GM12878 (cell line): Measurements from ENCODE around the gene DMD. TPM values are rescaled to one million over a fixed set of nuclear protein-coding genes. Genes with fewer than 3 reads are reported as not detected.

Experiments
- ATAC-seq: fragments of 200-7000 bp; cut with Tn5 transposase; 3 replicates; pipeline ENCODE4 v1.9.1; 2020; ENCODE audit warnings: mild to moderate bottlenecking, moderate library complexity
- BruUV-seq: library from RNA; stranded (reverse); fragments of 400-500 nt; replicated peaks from 2 replicates; lab custom pipeline; 2021; lab: Mats Ljungman, UMichigan
- CTCF ChIA-PET: fragments of 300-600 bp; sonication (Branson Sonifier 250); formaldehyde crosslinking; extraction: SDS; loops from one replicate; lab custom pipeline; 2021; ENCODE audit warnings: inconsistent platforms; lab: Yijun Ruan, JAX
- POLR2A ChIA-PET: fragments of 350-600 bp; formaldehyde crosslinking; extraction: SDS; loops from one replicate; lab custom pipeline; 2021; ENCODE audit warnings: inconsistent platforms; lab: Charles Lee
- RAD21 ChIA-PET: fragments of 300-600 bp; sonication (Branson Sonifier 250); formaldehyde crosslinking; loops from one replicate; lab custom pipeline; 2023; ENCODE audit warnings: antibody characterized with exemption; ENCODE audit not compliant: unreplicated experiment; lab: Charles Lee
- SMC1A ChIA-PET: fragments of 300-600 bp; sonication (Branson Sonifier 250); formaldehyde crosslinking; loops from one replicate; lab custom pipeline; 2023; ENCODE audit not compliant: unreplicated experiment, uncharacterized antibody; lab: Charles Lee
- DNase-seq: peaks from one replicate; pipeline ENCODE4 v3.0.0-alpha.2; 2011; ENCODE audit warnings: low read depth, low spot score
- FAIRE-seq: peaks from 3 replicates; lab custom pipeline; 2011; peaks lifted over from hg19 to GRCh38; lab: Jason Lieb, UNC
- H2AFZ ChIP-seq: 2 replicates; pipeline ENCODE4 v1.6.0; 2011; ENCODE audit warnings: low read depth, low read length, control low read depth; ENCODE audit not compliant: control insufficient read depth
- H3K27ac ChIP-seq: 2 replicates; pipeline ENCODE4 v1.5.1; 2011; ENCODE audit warnings: control low read depth; ENCODE audit not compliant: control insufficient read depth, insufficient read depth
- H3K27me3 ChIP-seq, 2 experiments: replicated peaks in 1 of 2; 2 replicates each; pipeline versions ENCODE4 v1.6.0 to v1.6.1; 2011; ENCODE audit warnings: low read length in 1 of 2; ENCODE audit not compliant: control insufficient read depth in 2 of 2, insufficient read depth in 2 of 2
- H3K36me3 ChIP-seq, 2 experiments: 2 replicates each; pipeline ENCODE4 v1.5.1; 2011; ENCODE audit warnings: low read length in 1 of 2; ENCODE audit not compliant: control insufficient read depth in 2 of 2, insufficient read depth in 2 of 2
- H3K4me1 ChIP-seq: 2 replicates; pipeline ENCODE4 v1.6.1; 2011; ENCODE audit warnings: mild to moderate bottlenecking, low read length, moderate library complexity, mixed read lengths; ENCODE audit not compliant: control insufficient read depth, insufficient read depth
- H3K4me2 ChIP-seq: 2 replicates; pipeline ENCODE4 v1.6.0; 2011; ENCODE audit warnings: control low read depth; ENCODE audit not compliant: control insufficient read depth, insufficient read depth
- H3K4me3 ChIP-seq: fragments of 200-600 bp; sonication (generic); 2 replicates; pipeline ENCODE4 v1.5.1; 2016
- H3K79me2 ChIP-seq: 2 replicates; pipeline ENCODE4 v1.6.0; 2011; ENCODE audit warnings: low read length; ENCODE audit not compliant: control insufficient read depth, insufficient read depth
- H3K9ac ChIP-seq: 2 replicates; pipeline ENCODE4 v1.8.0; 2011; ENCODE audit warnings: low read length, control low read depth, mixed read lengths; ENCODE audit not compliant: control insufficient read depth, insufficient read depth
- H3K9me3 ChIP-seq: replicated peaks from 3 replicates; pipeline ENCODE4 v1.5.1; 2011; ENCODE audit warnings: mild to moderate bottlenecking, low read length; ENCODE audit not compliant: control insufficient read depth, insufficient read depth
- H4K20me1 ChIP-seq: 2 replicates; pipeline ENCODE4 v1.6.0; 2011; ENCODE audit not compliant: control insufficient read depth, insufficient read depth
- BHLHE40 ChIP-seq, 2 experiments: fragments of 450-650 bp in 1 of 2; IDR thresholded peaks; 2 replicates each; pipeline ENCODE4 v1.6.1; 2011 to 2017; ENCODE audit warnings: low read depth in 2 of 2, borderline replicate concordance in 1 of 2, improper control_type of control experiment in 1 of 2, low read length in 1 of 2, mild to moderate bottlenecking in 1 of 2
- FOXM1 ChIP-seq: IDR thresholded peaks from 2 replicates; pipeline ENCODE4 v1.6.1; 2012; ENCODE audit warnings: low read depth, mild to moderate bottlenecking, inconsistent platforms, low read length, moderate library complexity
- GATAD2B ChIP-seq: fragments of 450-650 bp; conservative IDR thresholded peaks from 2 replicates; pipeline ENCODE4 v1.6.1; 2017; ENCODE audit warnings: low read depth, mild to moderate bottlenecking, moderate library complexity
- MXI1 ChIP-seq: fragments of 150-350 bp; IDR thresholded peaks from 2 replicates; pipeline ENCODE4 v1.6.1; 2011; ENCODE audit warnings: low read depth, mild to moderate bottlenecking, inconsistent platforms, low read length, improper control_type of control experiment
- MYB ChIP-seq: fragments of 150-350 bp; IDR thresholded peaks from 2 replicates; pipeline ENCODE4 v1.6.1; 2014; ENCODE audit warnings: mild to moderate bottlenecking, low read depth, low read length, borderline replicate concordance
- NR2F1 ChIP-seq: fragments of 450-650 bp; conservative IDR thresholded peaks from 2 replicates; pipeline ENCODE4 v1.6.1; 2017; ENCODE audit warnings: mild to moderate bottlenecking
- NRF1 ChIP-seq: conservative IDR thresholded peaks from 2 replicates; pipeline ENCODE4 v1.6.1; 2011; ENCODE audit warnings: mild to moderate bottlenecking, low read depth, low read length, improper control_type of control experiment
- PAX8 ChIP-seq: fragments of 450-650 bp; IDR thresholded peaks from 2 replicates; pipeline ENCODE4 v1.6.1; 2017; ENCODE audit warnings: mild to moderate bottlenecking, moderate library complexity
- RCOR1 ChIP-seq: conservative IDR thresholded peaks from 2 replicates; pipeline ENCODE4 v1.6.1; 2012; ENCODE audit warnings: low read depth, low read length, improper control_type of control experiment
- RELA ChIP-seq: fragments of 450-650 bp; IDR thresholded peaks from 2 replicates; pipeline ENCODE4 v1.8.0; 2014; ENCODE audit warnings: borderline replicate concordance; ENCODE audit not compliant: partially characterized antibody
- SIN3A ChIP-seq: IDR thresholded peaks from 2 replicates; pipeline ENCODE4 v1.6.1; 2012; ENCODE audit warnings: low read depth, low read length, improper control_type of control experiment
- SIX5 ChIP-seq: IDR thresholded peaks from 2 replicates; pipeline ENCODE4 v1.6.1; 2011; ENCODE audit warnings: mild to moderate bottlenecking, low read depth, low read length, moderate library complexity; ENCODE audit not compliant: severe bottlenecking
- SREBF2 ChIP-seq: IDR thresholded peaks from 2 replicates; pipeline ENCODE4 v1.6.1; 2012; ENCODE audit warnings: mild to moderate bottlenecking, low read length
- TBL1XR1 ChIP-seq: IDR thresholded peaks from 2 replicates; pipeline ENCODE4 v1.6.1; 2012; ENCODE audit warnings: low read depth, low read length, improper control_type of control experiment
- YY1 ChIP-seq: IDR thresholded peaks from 2 replicates; pipeline ENCODE4 v1.6.1; 2011; ENCODE audit warnings: low read depth, mild to moderate bottlenecking, low read length
- ZNF207 ChIP-seq: fragments of 450-650 bp; IDR thresholded peaks from 2 replicates; pipeline ENCODE4 v1.6.1; 2014; ENCODE audit warnings: antibody characterized with exemption, mild to moderate bottlenecking, borderline replicate concordance
- WGBS: methylation state at CpG from one replicate; pipeline ENCODE4 v1.1.6; 2016; ENCODE audit warnings: low lambda C conversion rate; ENCODE audit not compliant: insufficient replicate concordance, insufficient coverage; ENCODE audit errors: missing lambda C conversion rate; 5-methylcytosine and 5-hydroxymethylcytosine counted together
- in situ Hi-C: fragments of 300-500 bp; cut with MboI; formaldehyde crosslinking; loops from 9 replicates; pipeline ENCODE4 v1.14.3; 2018; ENCODE audit warnings: mixed read lengths
- intact Hi-C: fragments of 100-400 bp; cut with micrococcal nuclease; formaldehyde crosslinking; loops from one replicate; pipeline ENCODE4 v1.14.2; 2022; ENCODE audit not compliant: unreplicated experiment
- polyA plus RNA-seq, 11 experiments: library from polyadenylated mRNA; depleted of rRNA in 4 of 11; unstranded in 6 of 11; stranded (reverse) in 5 of 11; fragments of >200 nt; fragmentation: Nextera tagmentation in 4 of 11; fragmentation: Illumina TruSeq in 1 of 11; extraction: Ambion mirVana in 4 of 11; extraction: Trizol in 1 of 11; gene quantifications; 1 replicate in 1 of 11; 2 replicates in 10 of 11; pipeline versions ENCODE4 v1.2.1 to v1.2.3, GENCODE V29; 2011 to 2016; ENCODE audit warnings: inconsistent platforms in 2 of 11, missing spikeins in 2 of 11, low read depth in 1 of 11
- total RNA-seq, 4 experiments: library from RNA; depleted of rRNA in 3 of 4; stranded (reverse); fragments of >200 nt in 3 of 4; fragmentation: Illumina TruSeq in 1 of 4; extraction: Trizol in 1 of 4; gene quantifications; 2 replicates each; pipeline versions ENCODE4 v1.2.1 to v1.2.3, GENCODE V29; 2013 to 2021
- TF ChIP-seq, protein P1 (sequence below): IDR thresholded peaks from 2 replicates; pipeline ENCODE4 v1.6.1; 2012; ENCODE audit warnings: mild to moderate bottlenecking, low read depth, low read length
- TF ChIP-seq, protein P2 (sequence below): fragments of 450-650 bp; IDR thresholded peaks from 2 replicates; pipeline ENCODE4 v1.6.1; 2017; ENCODE audit warnings: antibody characterized with exemption, mild to moderate bottlenecking, moderate library complexity
- TF ChIP-seq, protein P3 (sequence below): IDR thresholded peaks from 2 replicates; pipeline ENCODE4 v1.6.1; 2012; ENCODE audit warnings: low read depth, low read length, improper control_type of control experiment

The DMD gene
- total and polyA plus RNA-seq, 10 of the 15 experiments (the other 5 are each of a cell fraction or from before 2014, with no cell fraction given), result 1.4 to 24.3 (median 4.3) TPM

DNA sequence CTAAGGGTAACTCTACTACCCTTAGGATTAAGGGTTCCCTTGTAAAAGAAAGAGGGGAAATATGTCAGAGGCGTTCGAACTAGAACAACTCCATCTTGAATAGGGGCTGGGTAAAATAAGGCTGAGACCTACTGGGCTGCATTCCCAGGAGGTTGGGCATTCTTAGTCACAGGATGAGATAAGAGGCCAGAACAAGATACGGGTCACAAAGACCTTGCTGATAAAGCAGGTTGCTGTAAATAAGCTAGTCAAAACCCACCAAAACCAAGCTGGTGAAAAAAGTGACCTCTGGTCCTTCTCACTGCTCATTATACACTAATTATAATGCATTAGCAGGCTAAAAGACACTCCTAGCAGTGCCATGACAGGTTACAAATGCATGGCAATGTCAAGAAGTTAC lies 922.0 kb downstream of the DMD start:
- ChIA-PET POLR2A (no interaction called here), CTCF (no interaction called here), RAD21 (no interaction called here), SMC1A (no interaction called here)
- Histone ChIP-seq H3K4me1 (no peaks in the 10 kb centered on the region), H3K27me3 (no peaks in the 10 kb centered on the region), H3K9ac (no peak overlapping the region), H3K27ac (no peak overlapping the region), H4K20me1 (no peaks in the 10 kb centered on the region), H2AFZ (no peak overlapping the region), H3K9me3 (no peaks in the 10 kb centered on the region), H3K36me3 (no peaks in the 10 kb centered on the region), H3K4me3 (no peak overlapping the region), H3K79me2 (no peaks in the 10 kb centered on the region), H3K4me2 (no peak overlapping the region)
- intact Hi-C loops, result no loop called here
- FAIRE-seq, result no peak
- DNase-seq, result no peak
- no peak for TF ChIP-seq TBL1XR1
- TF ChIP-seq, protein P1, sequence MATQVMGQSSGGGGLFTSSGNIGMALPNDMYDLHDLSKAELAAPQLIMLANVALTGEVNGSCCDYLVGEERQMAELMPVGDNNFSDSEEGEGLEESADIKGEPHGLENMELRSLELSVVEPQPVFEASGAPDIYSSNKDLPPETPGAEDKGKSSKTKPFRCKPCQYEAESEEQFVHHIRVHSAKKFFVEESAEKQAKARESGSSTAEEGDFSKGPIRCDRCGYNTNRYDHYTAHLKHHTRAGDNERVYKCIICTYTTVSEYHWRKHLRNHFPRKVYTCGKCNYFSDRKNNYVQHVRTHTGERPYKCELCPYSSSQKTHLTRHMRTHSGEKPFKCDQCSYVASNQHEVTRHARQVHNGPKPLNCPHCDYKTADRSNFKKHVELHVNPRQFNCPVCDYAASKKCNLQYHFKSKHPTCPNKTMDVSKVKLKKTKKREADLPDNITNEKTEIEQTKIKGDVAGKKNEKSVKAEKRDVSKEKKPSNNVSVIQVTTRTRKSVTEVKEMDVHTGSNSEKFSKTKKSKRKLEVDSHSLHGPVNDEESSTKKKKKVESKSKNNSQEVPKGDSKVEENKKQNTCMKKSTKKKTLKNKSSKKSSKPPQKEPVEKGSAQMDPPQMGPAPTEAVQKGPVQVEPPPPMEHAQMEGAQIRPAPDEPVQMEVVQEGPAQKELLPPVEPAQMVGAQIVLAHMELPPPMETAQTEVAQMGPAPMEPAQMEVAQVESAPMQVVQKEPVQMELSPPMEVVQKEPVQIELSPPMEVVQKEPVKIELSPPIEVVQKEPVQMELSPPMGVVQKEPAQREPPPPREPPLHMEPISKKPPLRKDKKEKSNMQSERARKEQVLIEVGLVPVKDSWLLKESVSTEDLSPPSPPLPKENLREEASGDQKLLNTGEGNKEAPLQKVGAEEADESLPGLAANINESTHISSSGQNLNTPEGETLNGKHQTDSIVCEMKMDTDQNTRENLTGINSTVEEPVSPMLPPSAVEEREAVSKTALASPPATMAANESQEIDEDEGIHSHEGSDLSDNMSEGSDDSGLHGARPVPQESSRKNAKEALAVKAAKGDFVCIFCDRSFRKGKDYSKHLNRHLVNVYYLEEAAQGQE, result no peak
- no peak for TF ChIP-seq SIX5
- TF ChIP-seq MXI1, result no peak
- no peak for TF ChIP-seq NR2F1
- TF ChIP-seq SIN3A, result no peak
- no peak for TF ChIP-seq BHLHE40 (IDR thresholded peaks at IDR 0.05; ENCODE audit: borderline replicate concordance in 1 of 2, low read depth in 2 of 2, low read length in 1 of 2)
- TF ChIP-seq GATAD2B, result no peak
- TF ChIP-seq NRF1, result no peak
- no peak for TF ChIP-seq YY1
- no peak for TF ChIP-seq ZNF207
- TF ChIP-seq PAX8, result no peak
- TF ChIP-seq RCOR1, result no peak
- TF ChIP-seq, protein P2, sequence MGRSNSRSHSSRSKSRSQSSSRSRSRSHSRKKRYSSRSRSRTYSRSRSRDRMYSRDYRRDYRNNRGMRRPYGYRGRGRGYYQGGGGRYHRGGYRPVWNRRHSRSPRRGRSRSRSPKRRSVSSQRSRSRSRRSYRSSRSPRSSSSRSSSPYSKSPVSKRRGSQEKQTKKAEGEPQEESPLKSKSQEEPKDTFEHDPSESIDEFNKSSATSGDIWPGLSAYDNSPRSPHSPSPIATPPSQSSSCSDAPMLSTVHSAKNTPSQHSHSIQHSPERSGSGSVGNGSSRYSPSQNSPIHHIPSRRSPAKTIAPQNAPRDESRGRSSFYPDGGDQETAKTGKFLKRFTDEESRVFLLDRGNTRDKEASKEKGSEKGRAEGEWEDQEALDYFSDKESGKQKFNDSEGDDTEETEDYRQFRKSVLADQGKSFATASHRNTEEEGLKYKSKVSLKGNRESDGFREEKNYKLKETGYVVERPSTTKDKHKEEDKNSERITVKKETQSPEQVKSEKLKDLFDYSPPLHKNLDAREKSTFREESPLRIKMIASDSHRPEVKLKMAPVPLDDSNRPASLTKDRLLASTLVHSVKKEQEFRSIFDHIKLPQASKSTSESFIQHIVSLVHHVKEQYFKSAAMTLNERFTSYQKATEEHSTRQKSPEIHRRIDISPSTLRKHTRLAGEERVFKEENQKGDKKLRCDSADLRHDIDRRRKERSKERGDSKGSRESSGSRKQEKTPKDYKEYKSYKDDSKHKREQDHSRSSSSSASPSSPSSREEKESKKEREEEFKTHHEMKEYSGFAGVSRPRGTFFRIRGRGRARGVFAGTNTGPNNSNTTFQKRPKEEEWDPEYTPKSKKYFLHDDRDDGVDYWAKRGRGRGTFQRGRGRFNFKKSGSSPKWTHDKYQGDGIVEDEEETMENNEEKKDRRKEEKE, result no peak
- TF ChIP-seq MYB, result no peak
- TF ChIP-seq, protein P3, sequence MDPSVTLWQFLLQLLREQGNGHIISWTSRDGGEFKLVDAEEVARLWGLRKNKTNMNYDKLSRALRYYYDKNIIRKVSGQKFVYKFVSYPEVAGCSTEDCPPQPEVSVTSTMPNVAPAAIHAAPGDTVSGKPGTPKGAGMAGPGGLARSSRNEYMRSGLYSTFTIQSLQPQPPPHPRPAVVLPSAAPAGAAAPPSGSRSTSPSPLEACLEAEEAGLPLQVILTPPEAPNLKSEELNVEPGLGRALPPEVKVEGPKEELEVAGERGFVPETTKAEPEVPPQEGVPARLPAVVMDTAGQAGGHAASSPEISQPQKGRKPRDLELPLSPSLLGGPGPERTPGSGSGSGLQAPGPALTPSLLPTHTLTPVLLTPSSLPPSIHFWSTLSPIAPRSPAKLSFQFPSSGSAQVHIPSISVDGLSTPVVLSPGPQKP, result no peak
- no peak for TF ChIP-seq FOXM1
- TF ChIP-seq RELA, result no peak
- TF ChIP-seq SREBF2, result no peak
- ATAC-seq, result no peak
- in situ Hi-C loops, result no loop called here
- BruUV-seq, result no TSS peak
- WGBS, result 28% methylated on average over 3 of the region's 3 CpGs
